Keratinocyte (primary cell): ENCODE data around the gene TDRKH.

Experiments used
- CTCF ChIP-seq, 3 experiments: IDR thresholded peaks in 1 of 3; conservative IDR thresholded peaks in 1 of 3; optimal IDR thresholded peaks in 1 of 3; 2 replicates in 2 of 3; 3 replicates in 1 of 3; pipeline versions ENCODE3 to v1.5.1; 2011; ENCODE audit warnings: low read length in 3 of 3, mild to moderate bottlenecking in 3 of 3, moderate library complexity in 2 of 3, control low read depth in 1 of 3, inconsistent platforms in 1 of 3; ENCODE audit not compliant: insufficient read depth in 2 of 3; ENCODE audit errors: extremely low read depth in 1 of 3
- EZH2 ChIP-seq: IDR thresholded peaks from one replicate; pipeline ENCODE4 v1.6.1; 2012; ENCODE audit warnings: inconsistent platforms, mild to moderate bottlenecking, low read length, moderate library complexity

- no peak for TF ChIP-seq EZH2
- no peak for TF ChIP-seq CTCF (optimal IDR thresholded peaks at IDR 0.05 in 1 of 3, IDR thresholded peaks at IDR 0.05 in 1 of 3, conservative IDR thresholded peaks at IDR 0.05 in 1 of 3; ENCODE audit: extremely low read depth in 1 of 3, insufficient read depth in 2 of 3, low read length in 3 of 3)
Measured at GRCh38 chr1:151827853-151828252, 37.6 kb upstream of the TDRKH start.
